Measurements from ENCODE around the gene TSPO.

DNA sequence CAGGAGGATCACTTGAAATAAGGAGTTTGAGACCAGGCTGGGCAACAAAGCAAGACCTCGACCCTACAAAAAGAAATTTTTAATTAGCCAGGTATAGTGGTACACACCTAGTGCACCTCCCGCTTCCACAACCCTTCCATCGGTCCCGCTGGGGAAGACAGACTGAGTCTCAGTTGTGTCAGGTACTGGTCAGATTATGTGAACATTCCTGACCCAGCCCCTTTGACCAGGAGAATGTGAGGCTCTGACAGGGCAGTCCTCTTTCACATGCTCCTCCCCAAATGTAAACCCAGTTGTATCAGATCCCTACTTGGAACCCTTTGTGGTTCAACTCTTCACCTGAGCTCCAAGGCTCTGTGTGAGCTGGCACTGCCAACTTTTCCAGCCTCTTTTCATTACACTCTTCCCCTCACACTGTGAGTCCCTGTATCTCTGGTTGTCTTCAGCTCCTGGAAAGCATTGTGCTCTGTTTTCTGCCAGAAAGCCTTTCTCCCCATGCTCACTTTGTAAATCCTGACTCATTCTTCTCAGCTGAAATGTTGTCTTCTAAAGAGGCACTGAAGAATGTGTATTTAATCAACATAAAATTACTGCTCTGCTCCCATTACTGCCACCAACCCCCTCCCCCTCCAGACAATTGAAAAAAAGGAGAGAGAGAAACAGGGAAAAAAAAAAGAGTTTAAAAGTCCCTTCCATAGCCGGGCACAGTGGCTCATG lies 37.6 kb downstream of the TSPO start:
- no peak for TF ChIP-seq EZH2 (IDR thresholded peaks at IDR 0.05; ENCODE audit: insufficient read depth, low read length)
- TF ChIP-seq CTCF (IDR thresholded peaks at IDR 0.05; ENCODE audit: insufficient read depth, low read depth, low read length), result no peak
